A549 (cell line): ENCODE results near the gene SPATA16.

Source experiments
- CBX2 ChIP-seq: fragments of 200-600 bp; sonication (generic); IDR thresholded peaks from 2 replicates; pipeline ENCODE4 v1.6.1; 2016; ENCODE audit warnings: low read depth, mild to moderate bottlenecking, borderline replicate concordance
- CEBPB ChIP-seq, 2 experiments: fragments of >200 bp in 1 of 2; sonication (Bioruptor Twin) in 1 of 2; formaldehyde crosslinking in 1 of 2; IDR thresholded peaks; 2 replicates each; pipeline ENCODE4 v1.6.1; 2012 to 2016
- CTCF ChIP-seq: fragments of >200 bp; sonication (Bioruptor Twin); formaldehyde crosslinking; IDR thresholded peaks from 3 replicates; pipeline ENCODE4 v1.5.1; 2016
- FOSL2 ChIP-seq, 2 experiments: fragments of 450-650 bp in 1 of 2; fragments of >200 bp in 1 of 2; sonication (Bioruptor Twin) in 1 of 2; formaldehyde crosslinking; IDR thresholded peaks; 2 replicates each; pipeline versions ENCODE4 v1.5.0 to v1.6.1; 2016 to 2020; ENCODE audit warnings: mild to moderate bottlenecking in 1 of 2, moderate library complexity in 1 of 2
- KDM1A ChIP-seq: fragments of 200-600 bp; sonication (generic); IDR thresholded peaks from 2 replicates; pipeline ENCODE4 v1.6.1; 2016; ENCODE audit warnings: low read depth, mild to moderate bottlenecking
- KDM5A ChIP-seq: fragments of 200-600 bp; sonication (generic); IDR thresholded peaks from 2 replicates; pipeline ENCODE4 v1.6.1; 2016; ENCODE audit warnings: antibody characterized with exemption, mild to moderate bottlenecking
- MAFK ChIP-seq: fragments of 450-650 bp; IDR thresholded peaks from 2 replicates; pipeline ENCODE4 v1.6.1; 2014; ENCODE audit not compliant: partially characterized antibody
- MAX ChIP-seq: IDR thresholded peaks from 2 replicates; pipeline ENCODE4 v1.6.1; 2012
- PHF8 ChIP-seq: fragments of 200-600 bp; sonication (generic); IDR thresholded peaks from 2 replicates; pipeline ENCODE4 v1.6.1; 2016; ENCODE audit warnings: low read depth, mild to moderate bottlenecking, antibody characterized with exemption, moderate library complexity, borderline replicate concordance
- POLR2A ChIP-seq: IDR thresholded peaks from 2 replicates; pipeline ENCODE4 v1.6.1; 2012; ENCODE audit warnings: mild to moderate bottlenecking, low read length
- RAD21 ChIP-seq, 2 experiments: fragments of >200 bp in 1 of 2; sonication (Bioruptor Twin) in 1 of 2; formaldehyde crosslinking in 1 of 2; IDR thresholded peaks in 1 of 2; conservative IDR thresholded peaks in 1 of 2; 2 replicates in 1 of 2; 3 replicates in 1 of 2; pipeline ENCODE4 v1.6.1; 2012 to 2018; ENCODE audit warnings: inconsistent platforms in 1 of 2
- REST ChIP-seq: fragments of 200-600 bp; sonication (generic); IDR thresholded peaks from 2 replicates; pipeline ENCODE4 v1.6.1; 2016; ENCODE audit warnings: antibody characterized with exemption, mild to moderate bottlenecking, moderate library complexity

GRCh38 chr3:173018758-173019157 lies 122.3 kb downstream of the SPATA16 start:
- no peak for TF ChIP-seq MAFK
- TF ChIP-seq CTCF, result no peak
- no peak for TF ChIP-seq POLR2A
- TF ChIP-seq FOSL2 (IDR thresholded peaks at IDR 0.05), result no peak
- no peak for TF ChIP-seq FOSL2 (CRISPR knock-in tag; IDR thresholded peaks at IDR 0.05)
- TF ChIP-seq CEBPB (IDR thresholded peaks at IDR 0.05), result no peak
- TF ChIP-seq CBX2, result no peak
- no peak for TF ChIP-seq REST
- no peak for TF ChIP-seq KDM1A
- no peak for TF ChIP-seq RAD21 (conservative IDR thresholded peaks at IDR 0.05 in 1 of 2, IDR thresholded peaks at IDR 0.05 in 1 of 2)
- no peak for TF ChIP-seq PHF8
- no peak for TF ChIP-seq KDM5A
- TF ChIP-seq MAX, result no peak
